HG03095 (cell line): ENCODE measurements around the gene DNAJB11.
"Not testable (repeated sequence)": the region's sequence is repeated elsewhere in the genome, so short reads cannot be mapped to it uniquely, and the experiment has no call there.

ENCODE experiments used
- ATAC-seq: cut with Tn5 transposase; IDR thresholded peaks from one replicate; pipeline ENCODE4 v1.9.1; 2021; ENCODE audit warnings: moderate library complexity; ENCODE audit not compliant: unreplicated experiment

The DNAJB11 gene

DNA sequence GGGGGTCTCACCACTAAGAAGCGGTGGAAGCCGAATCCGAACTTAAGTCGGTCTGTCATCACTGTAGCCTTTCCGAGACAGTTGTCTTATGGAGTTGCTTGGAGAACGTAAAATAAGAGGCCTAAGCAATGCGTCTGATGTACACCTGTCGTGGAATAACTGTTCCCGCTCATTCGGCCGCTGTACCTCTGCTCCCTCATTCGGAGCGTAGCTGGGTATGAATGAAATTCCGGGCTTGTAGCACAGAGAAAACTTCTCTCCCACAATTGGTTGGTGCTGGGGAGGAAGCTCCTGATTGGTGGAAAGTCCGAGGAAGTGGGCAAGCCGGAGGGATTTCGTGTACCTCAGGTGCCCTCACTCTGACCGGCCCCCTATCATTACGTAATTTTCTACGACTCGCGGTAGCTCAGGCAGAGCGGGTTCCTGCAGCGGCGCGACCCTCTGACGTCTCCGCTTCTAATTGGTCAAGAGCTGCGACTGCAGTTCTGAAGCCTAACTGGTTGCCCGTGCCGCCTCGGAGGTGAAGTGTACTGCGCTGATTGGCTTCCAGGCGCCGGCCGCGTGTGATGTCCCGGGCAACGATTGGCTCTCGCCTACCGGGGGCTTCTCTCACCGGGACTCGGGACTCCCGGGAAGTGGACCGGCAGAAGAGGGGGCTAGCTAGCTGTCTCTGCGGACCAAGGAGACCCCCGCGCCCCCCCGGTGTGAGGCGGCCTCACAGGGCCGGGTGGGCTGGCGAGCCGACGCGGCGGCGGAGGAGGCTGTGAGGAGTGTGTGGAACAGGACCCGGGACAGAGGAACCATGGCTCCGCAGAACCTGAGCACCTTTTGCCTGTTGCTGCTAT is at the start of gene DNAJB11:
DNAJB11 (plus strand) TSS at position 625 of the 845 bp plus-strand sequence; CDS start at position 803, 178 bp downstream.
- ATAC-seq = peak; percentile 84

- ATAC-seq = peak; percentile 68
Observed at GRCh38 chr3:186520957-186521842, 49.3 kb upstream of the DNAJB11 start.

DNA sequence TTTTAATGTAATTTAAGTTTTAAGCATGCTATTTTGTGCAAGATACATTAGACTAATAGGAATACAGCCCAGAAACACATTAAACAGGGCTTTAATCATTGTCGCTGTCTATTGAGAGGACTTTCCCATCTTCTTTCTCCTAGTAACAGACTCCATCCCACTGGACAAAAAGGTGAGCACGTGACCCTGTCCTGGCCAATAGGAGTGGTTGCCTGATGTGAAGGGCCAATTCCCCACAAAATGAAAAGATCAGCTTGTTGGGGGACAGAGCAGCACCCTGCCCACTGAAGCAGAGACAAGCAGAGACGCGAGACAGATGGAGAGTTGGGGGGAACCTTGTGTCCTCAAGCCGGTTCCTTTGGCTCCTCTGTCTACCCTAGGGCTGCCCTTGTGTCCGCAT is 47.5 kb upstream of the DNAJB11 start:
- no peak for ATAC-seq

GRCh38 chr3:186523434-186523833 is 47.1 kb upstream of the DNAJB11 start:
- no peak for ATAC-seq

- no peak for ATAC-seq
Observed at GRCh38 chr3:186524616-186525015, 45.9 kb upstream of the DNAJB11 start.

DNA sequence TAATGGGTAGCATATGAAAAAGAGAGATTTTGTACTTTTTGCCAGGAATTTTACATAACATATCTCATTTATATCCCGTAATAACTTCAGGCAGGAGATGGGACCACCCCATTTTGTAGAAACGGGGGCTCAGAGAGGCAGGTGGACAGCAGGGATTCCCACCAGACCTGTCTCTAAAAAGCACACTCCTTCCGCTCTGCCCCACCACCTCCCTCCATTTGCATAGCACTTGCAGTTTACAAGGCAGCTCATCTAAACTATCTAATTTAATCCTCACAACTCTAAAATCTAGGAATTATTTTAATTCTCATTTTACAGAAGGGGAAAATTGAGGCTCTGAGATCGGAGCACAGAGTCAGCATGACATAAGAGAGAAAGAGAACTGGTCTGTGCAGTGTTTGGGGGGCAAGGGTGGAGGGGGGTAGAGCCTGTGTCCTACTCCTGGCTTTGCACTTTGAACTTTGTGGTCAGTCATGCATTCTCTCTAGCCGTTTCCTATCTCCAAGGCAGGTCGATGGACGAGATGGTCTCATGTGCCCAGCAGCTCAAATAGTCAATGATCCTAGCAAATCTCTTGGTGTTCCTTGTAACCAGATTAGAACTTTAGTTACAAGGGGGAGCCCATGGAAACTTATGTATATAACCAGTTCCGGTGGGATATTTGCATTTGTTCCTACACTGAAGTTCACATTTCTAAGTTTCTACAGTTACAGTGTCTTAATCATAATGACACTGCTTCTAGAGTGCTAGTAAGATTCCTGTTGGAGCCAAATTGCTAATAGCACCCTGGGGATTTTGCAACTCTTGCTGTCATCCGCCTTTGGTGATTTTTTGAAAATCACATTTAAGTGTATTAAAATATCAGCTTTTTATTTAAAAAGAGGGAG is 44.9 kb upstream of the DNAJB11 start:
- no peak for ATAC-seq

DNA sequence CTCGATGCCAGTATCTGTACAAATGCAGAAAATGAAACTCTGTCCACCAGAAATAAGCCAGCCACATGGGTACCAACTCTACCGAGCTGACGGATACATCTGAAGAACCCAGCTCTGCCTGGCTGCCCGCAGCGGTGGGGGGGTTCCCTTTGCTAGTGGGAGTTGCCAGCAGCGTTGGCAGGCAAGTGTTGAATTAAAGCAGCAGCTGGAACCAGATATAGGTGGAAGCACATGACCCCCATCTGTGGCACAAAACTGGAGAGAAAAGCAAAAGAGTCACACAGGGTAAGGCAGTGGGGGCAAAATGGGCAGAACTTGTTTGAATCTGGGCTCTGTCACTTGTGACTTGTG is 44.3 kb upstream of the DNAJB11 start:
- no peak for ATAC-seq

- no peak for ATAC-seq
Observed at GRCh38 chr3:186529201-186529999, 41.1 kb upstream of the DNAJB11 start.

DNA sequence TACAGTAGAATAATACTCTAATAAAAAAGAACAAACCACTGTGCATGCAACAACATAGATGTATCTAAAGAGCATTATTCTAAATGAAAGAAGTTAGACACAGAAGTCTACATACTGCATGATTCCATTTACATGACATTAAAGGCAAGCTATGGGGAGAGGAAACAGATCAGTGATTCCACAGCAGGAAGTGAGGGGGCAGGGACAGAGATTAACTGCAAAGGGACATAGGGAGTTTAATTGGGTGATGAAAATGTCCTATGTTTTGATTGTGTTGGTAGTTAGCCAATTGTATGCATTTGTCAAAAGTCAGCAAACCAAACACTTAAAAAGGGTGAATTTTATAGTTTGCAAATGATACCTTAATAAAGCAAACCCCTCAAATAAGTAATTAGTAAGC is 40.1 kb upstream of the DNAJB11 start:
- no peak for ATAC-seq

DNA sequence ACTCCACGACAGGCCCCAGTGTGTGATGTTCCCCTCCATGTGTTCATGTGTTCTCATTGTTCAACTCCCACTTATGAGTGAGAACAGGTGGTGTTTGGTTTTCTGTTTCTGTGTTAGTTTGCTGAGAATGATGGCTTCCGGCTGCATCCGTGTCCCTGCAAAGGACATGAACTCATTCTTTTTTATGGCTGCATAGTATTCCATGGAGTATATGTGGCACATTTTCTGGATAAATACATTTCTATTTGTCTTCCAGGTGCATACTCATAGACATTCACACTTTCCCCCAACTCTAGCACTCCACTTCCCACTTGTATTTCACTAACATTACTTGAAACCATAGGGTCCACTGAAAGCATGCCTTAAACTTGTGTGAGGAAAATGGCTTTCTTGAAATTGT is 38.8 kb upstream of the DNAJB11 start:
- ATAC-seq = not testable (repeated sequence)

GRCh38 chr3:186532598-186533072 is 37.9 kb upstream of the DNAJB11 start:
- no peak for ATAC-seq

- peak; percentile 87 for ATAC-seq
Observed at GRCh38 chr3:186534113-186534669, 36.3 kb upstream of the DNAJB11 start.

GRCh38 chr3:186536883-186537844 is 33.4 kb upstream of the DNAJB11 start:
- ATAC-seq = no peak

GRCh38 chr3:186538779-186539178 is 31.7 kb upstream of the DNAJB11 start:
- ATAC-seq = no peak

DNA sequence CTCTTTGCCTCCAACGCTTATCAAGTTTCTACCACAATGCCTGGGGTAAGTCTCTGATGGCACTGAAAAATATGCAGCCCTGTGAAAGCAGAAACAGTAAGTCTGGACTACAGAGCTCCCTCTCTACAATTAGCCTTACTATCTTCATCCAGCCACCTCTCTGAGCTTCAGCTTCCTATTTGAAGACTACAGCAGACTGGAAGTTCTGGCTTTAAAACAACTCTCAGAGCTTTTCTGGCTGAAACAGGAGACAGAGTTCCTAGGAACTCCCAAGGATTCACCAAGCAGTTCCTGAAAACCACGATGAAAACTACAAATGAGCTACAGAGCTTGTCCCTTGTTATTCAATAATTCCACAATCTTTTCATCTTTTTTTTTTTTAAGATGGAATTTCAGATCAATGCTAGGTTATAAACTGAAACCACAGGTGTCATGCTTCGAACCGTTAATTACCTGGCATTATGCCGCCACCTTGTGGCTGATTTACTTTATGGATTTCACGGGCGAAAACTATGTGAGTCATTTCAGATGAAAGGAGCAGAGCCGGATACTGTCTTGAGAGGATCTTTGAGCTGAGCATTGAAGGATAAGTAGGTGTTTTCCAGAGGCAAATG is 30.2 kb upstream of the DNAJB11 start:
- ATAC-seq = peak; percentile 53

- no peak for ATAC-seq
Observed at GRCh38 chr3:186540835-186541226, 29.7 kb upstream of the DNAJB11 start.

- no peak for ATAC-seq
Observed at GRCh38 chr3:186544281-186544680, 26.2 kb upstream of the DNAJB11 start, which contains the start of gene CRYGS. Gene CRYGS (minus strand): TSS chr3:186544380. CDS start chr3:186544326, 54 bp downstream.

- ATAC-seq = no peak
Observed at GRCh38 chr3:186549497-186549896, 21.0 kb upstream of the DNAJB11 start.
